HG03139 (cell line): ENCODE data around the gene CLDN24.

Source experiments
- ATAC-seq: cut with Tn5 transposase; IDR thresholded peaks from one replicate; pipeline ENCODE4 v1.9.1; 2021; ENCODE audit not compliant: unreplicated experiment

The CLDN24 gene

DNA sequence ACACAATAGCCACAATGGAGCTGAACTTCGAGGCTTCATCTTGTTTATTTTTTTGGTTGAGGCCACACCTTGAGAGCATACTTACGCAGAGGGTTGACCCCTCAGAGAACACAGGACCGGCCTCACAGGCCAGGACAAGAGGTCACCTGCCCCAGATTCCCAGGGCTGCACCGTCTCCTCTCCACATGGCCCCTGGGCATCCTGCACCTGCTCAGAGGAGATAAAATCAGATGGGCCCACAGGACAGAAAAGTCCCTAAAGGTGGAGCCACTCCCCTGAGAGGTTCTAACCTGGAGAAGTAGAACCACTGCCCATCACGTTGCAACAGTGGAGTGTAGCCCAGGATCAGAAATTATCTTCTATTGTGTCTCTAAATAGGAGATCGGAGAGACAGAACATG is 1.1 kb upstream of the CLDN24 start:
- ATAC-seq = no peak

DNA sequence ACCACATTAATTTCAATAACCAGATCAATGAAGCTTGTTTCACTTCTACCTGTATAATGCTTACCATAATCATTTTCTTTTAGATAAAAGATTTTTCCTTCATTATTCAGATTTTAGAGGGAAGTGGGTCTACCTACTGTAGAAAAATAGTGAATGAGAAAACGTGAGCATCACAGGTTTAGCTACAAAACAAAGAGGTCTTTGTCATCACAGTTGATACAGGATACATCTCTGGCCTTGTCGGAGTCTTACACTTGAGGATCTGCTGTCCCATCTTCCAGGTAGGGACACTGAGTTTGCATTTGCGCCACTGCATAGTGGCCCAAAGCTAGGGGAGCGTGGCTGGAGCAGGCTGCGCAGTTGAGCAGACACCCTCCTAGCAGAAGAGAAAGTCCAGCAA is 710 bp downstream of the CLDN24 start:
- ATAC-seq = no peak

DNA sequence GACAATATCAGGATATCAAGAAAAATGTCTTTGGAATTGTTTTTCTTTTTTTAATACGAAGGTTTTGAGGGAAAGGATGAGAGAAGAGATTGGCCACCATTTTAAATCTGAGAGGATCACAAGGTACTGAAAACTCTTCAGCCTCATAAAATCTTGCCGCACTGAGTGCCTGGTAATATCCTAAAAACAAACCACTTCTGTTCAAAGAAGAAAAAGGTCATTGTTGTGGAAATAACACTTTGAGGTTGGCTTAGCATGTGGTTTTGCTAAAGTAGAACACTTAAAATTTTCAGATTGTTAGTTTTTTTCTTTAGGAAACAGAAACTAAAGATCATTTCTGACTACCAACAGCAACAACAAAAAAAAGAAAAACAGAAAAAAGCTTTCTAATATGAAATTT is 1.1 kb downstream of the CLDN24 start:
- ATAC-seq = no peak

DNA sequence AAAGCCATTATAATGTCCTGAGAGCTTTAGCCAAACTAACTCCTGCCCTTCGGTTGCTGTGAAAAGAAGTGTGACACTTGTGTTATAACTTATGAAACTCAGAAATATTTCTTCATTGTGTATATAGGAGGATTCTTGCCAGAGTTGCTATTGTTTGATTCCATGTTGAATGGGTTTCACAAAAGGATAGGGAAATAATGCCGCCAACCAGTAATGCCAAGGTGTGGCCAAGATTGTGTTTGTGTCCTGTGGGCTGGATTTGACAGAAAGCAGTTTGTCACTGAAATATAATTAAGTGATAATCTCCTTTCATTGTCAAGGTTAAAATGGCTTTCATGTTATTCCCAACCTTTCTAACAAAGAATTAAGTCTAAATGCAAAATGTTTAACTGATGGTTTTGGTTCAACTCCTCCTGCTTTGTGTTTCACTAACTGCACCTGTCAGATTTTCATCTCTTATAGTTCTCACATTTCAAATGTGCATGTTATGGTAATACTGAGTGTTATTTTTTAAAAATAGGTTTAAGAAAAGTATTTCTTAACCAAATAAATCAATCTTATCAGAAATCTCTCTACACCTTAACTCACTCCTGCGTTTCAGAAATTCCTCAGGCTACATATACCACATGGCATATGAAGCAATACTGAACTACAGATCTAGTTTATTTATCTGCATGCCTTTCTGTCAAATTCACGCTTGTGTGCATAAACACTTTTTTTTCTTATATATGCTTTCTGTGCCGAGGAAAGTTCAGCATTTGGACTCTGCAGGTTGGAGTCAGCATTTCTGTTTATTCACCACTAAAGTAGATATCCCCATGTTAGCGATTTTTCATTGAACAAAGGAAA is 1.8 kb downstream of the CLDN24 start, which contains the start of gene CLDN22:
Gene CLDN22 (minus strand): TSS at position 66 of the 849 bp plus-strand sequence. CDS start 58 bp downstream, at position 8.
- ATAC-seq = no peak

DNA sequence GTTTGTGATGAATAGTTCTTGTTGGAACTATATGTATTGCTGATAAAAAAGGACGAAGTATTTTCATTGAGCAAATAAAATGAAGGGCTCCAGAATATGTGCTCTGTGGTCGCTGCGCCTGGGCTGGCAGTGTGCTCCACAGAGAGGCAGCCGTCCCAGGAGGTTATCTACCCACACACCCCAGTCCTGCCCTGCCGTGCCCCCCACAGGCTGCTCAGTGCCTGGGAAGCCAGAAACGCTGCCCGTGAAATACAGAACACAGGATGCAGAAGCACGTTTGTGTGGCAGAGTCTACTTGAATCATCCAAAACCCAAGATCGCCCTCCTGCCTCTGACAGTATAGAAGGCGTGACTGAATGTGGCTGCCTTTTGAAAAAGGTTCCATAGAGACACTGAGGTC is 3.6 kb downstream of the CLDN24 start:
- ATAC-seq = no peak

DNA sequence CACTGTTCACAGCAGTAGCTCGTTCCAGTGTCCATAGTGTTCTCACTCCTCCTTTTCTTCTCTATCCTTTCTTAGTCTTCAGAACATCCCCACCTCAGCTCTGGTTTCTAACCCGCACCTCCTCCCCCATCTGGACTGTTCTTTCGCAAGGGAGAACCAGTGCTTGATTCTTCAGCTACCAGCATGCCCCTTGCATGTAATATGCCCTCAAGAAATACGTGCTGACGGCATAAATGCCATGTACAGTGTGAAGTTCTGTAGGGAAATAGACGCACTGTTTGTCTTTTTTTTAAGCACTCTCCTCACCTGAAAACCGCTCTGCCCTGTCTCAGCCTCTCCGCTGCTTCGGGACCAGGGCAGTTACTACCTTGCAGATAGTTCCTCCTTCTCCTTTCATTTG is 7.4 kb downstream of the CLDN24 start:
- no peak for ATAC-seq

DNA sequence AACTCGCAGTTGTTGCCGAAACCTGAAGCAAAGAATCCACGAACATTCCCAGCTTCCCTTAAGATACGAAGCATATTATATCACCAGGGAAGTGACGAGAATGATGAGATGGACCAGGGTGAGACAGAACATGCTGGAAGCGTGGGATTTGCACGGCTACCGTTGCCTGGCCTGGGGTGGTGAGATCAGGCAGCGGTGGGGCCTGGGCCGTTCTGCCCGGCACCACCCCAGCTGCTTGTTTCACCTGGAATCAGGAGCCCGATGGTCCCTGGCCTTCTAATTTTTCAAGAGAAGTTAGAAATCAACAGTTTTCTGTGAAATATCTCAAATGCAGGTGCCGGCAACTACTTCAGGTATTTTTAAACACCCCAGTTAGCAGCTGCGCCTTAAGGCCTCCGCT is 7.9 kb downstream of the CLDN24 start:
- ATAC-seq = no peak

DNA sequence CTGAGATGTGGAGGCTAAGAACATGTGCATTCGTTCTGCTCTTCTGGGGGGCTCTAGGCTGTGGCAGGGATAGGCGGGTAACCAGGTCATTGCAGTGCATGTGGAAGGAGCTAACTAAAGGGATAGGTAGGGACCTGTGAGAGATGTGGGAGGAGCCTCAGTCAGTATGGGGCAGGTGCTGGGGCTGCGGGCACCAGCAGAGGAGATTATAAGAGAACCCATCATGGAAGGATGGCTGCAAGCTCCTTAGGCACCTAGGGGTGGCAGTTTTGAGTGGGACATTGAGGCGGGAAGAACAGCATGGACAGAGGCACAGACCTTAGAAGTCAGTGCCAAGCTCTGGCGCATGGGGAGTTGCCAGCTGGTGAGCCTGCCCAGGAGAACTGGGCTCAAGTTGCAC is 9.4 kb downstream of the CLDN24 start:
- no peak for ATAC-seq

DNA sequence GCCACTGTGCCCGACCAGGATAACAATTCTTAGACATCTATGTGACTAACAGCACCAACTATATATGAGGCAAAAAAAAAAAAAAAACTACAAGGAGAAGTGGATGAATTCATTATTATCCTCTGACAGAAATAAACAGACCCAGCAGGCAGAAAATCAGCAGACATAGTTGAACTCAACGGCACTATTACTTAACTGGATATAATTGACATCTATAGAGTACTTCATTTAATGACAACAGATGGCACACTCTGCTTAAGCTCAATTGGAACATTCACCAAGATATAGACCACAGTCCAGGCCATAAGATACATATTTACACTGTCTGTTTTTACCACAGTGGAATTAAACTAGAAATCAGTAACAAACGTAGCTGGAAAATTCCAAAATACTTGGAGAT is 15.4 kb downstream of the CLDN24 start:
- no peak for ATAC-seq

DNA sequence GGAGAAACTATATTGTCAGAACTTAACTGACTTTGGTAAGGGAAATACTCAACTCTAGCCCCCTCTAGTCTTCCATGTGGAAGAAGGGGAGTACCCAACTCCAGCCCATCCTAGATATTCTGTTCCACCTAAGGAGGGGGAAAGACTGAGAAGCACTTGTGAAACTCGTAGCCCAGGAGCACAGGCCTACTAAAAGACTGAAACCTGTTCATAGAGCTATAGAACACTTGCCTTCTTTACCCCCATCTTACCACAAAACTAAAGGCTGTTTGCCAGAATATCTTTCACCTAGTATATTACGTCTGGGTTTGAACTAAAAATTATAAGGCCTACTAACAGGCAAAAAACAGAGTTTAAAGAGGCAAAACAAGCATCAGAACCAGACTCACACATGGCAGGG is 17.7 kb downstream of the CLDN24 start:
- ATAC-seq = no peak

DNA sequence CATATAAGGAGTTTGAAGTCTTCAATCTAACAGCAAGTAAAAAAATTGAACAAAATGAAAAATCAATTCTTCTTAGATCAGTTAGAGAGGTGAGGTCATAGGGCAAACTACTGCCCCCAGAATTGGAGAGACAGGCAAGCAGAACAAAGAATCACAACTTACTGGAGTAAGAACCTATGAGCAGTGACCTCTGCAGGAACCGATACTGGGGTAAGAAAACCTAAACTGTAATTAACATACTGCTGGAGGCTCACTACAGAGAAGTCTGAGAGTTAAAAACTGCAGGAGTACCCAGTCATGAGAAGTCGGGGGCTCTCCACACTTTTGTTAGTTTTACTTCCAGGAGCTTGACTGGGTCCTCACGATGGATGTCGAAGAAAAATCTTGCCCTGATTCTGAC is 18.2 kb downstream of the CLDN24 start:
- no peak for ATAC-seq

DNA sequence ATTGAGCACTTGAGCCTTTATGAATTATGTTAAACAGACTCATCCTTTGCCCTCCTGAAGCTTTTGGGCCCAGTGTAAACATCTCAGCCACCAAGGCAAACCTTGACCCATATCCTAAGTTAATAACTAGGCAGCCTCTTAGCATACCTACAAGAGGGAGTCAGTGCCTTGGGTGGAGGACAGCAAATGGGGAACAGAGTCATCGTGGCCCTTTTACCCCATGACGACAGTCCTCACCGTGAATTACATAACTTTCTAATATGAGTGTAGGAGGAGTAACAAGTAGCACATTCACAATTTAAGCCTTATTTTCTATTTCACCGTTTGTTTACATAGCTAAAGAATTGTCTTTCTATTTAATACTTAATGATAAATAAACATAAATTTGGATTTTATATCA is 18.9 kb downstream of the CLDN24 start:
- no peak for ATAC-seq

DNA sequence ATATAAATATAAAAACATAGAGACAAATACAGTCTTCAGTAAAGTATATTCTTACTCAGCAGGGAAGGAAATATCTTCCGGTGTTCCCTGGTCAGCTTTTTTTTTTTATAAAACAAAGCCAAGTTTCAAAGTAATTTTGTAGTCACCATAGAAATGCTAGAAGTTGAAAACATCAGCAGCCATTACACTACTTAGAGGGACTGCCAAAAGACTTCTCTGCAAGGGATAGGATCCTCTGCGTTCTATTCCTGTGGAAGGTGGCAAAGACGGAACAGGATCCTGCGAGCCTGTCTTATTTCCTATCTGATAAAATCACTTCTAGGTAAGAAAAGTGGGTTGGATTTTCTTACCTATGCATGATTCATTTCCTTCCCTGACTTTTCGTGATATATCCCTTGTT is 21.6 kb downstream of the CLDN24 start:
- no peak for ATAC-seq

DNA sequence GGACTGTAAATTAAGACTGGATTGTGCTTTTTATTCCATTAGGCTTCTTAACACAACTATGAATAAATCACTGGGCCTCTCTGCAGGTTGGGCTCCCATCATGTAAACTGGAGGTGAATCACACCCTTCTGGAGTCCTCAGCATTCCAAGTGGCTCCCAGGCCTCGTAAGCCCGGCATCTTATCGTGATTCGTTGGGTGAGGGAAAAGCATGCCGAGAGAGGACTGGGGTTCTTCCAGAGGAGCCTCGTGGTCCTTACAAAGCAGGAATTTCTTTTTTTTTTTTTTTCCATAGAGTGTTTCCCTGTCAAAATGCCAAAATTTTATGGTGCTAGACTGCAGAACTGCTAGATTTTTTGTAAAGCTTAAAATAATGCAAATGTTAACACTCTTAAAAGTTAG is 22.2 kb downstream of the CLDN24 start:
- ATAC-seq = no peak

DNA sequence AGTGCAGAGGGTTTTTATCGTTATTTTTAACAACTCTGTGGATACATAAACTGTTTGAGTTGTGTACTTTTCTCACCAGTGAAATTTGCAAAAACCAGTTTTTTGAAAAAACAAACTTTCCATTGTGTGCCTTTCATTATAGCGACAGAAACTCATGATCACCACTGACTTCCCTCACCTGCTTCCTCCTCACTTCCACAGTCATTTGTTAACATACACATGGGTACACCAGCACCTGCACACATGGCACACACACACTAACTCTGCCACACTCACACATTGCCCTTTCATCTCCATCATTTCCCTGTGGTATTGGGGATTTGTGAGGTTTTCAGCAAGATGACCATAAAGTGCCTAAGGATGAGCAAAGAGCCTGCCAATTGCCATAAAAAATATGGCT is 22.8 kb downstream of the CLDN24 start:
- no peak for ATAC-seq

DNA sequence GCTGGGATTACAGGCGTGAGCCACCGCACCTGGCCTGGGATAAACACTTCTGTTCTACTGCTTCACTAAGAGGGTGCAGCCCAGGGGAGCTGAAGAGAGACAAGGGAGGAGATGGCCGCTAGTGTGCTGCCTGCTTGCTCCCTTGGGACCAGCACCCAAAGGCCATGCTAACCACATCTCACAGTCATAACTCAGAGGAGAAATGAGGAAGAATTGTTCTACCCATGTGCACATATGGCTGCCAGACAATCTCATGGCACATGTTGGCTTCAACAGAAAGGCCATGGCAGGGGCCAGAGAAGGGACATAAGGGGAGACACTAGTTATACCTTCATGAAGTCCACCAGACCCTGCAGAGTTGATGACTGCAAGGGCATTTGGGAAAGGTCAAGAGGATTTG is 24.6 kb downstream of the CLDN24 start:
- ATAC-seq = peak; percentile 86

DNA sequence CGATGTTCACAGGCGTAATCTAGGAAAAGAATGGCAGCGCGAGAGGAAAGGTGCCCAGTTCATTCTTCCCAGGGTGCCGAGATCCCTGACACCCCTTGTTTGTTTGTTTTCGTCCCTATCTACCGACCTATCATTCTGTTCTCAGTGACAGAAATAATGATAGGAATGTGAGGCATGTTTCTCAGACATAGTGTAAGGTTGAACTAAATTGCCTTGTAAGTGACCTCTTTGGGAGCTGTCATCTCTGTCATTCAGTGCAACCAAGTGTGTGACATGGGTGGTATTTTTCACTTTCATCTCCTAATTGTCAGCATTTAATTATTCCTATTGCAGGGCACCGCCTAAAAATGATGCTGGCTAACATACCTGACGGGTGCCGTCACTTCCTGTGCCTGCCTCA is 26.5 kb downstream of the CLDN24 start:
- ATAC-seq = no peak

DNA sequence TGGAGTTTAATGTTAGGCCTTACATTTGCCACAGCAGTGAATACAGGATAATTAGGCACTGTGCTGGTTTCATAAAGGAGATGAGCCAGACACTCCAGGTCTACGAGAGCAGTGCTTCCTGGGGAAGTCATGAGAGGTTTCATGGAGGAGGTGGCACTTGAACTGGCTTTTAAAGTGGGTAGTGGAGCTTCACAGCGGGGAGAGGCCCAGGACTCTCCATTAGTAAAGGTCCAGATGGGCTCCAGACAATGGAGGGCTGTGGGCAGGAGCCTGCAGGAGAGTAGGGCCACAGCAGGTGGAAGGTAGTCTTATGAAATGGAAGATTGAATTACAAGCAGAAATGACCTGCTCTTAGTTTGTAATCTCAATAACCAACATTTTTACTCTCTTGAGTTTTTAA is 31.2 kb downstream of the CLDN24 start:
- ATAC-seq = no peak

DNA sequence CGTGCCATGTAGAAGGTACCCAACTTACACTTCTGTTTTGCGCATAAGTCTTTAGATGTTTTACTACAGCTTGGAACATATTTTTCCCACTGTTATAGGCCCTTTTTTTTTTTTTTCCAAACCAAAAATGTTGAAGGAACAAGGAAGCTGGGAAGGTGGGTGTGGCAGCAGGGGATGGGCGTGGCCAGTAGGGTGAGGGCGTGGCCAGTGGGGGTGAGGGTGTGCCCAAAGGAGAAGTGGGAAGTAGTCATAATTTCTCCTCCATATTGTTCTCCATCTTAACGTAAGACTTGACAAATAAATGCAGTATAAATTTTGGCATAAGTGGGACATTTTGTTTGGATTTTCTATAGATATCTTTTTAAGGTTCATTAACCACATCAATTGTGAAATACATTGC is 32.5 kb downstream of the CLDN24 start:
- ATAC-seq = no peak

DNA sequence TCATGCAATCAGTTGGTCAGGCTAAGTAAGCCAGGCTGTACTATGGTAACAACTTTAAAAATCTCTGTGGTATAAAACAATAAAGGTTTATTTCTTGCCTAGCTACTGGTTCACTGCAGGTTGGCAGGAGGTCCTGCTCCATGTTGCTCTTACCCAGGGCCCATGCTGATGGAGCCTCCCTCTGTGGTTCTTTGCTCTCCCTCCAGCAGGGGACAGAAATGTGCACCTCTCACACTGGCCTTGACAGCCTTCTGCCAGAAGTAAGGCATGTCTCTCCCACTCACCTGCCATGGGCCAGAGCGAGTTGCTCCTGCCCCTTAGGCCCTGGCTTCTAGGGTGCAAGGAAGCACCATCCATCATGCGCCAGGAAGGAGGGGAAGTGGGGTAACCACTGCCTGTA is 33.3 kb downstream of the CLDN24 start:
- no peak for ATAC-seq

DNA sequence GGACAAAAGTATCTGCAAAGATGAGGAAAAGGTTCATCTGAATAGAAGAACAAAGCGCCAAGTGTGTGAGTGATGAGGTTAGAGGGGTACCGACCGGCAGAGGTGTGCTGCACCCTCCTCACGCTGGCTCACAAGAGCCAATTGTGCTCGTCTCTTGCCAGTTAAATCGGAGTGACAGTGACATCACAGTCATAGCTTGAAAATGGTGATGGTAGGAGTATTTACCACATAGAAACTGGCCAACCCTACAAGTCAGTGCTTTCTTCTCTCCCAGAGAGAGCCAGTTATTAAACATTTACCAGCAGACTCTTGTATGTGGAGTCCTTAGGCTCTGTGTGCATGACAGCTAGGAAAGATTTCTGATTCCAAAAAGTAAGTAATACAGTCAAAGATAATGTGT is 34.5 kb downstream of the CLDN24 start:
- peak; percentile 62 for ATAC-seq

DNA sequence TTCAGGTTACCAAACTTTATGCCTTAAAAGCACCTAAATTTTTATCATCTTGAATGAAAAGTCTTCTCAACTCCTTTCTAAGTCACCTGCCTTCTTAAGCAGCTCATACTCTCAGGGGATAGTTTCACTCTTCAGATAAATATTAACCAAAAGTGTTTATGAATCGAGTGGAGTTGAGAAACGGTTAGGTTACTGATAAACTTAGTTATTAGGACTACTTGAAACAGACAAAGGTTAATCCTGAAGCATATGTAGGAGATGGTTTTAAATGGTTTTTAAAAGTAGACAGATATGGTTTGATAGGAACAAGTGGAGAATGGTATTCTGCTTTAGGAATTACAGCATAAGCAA is 34.9 kb downstream of the CLDN24 start:
- ATAC-seq = peak; percentile 79

DNA sequence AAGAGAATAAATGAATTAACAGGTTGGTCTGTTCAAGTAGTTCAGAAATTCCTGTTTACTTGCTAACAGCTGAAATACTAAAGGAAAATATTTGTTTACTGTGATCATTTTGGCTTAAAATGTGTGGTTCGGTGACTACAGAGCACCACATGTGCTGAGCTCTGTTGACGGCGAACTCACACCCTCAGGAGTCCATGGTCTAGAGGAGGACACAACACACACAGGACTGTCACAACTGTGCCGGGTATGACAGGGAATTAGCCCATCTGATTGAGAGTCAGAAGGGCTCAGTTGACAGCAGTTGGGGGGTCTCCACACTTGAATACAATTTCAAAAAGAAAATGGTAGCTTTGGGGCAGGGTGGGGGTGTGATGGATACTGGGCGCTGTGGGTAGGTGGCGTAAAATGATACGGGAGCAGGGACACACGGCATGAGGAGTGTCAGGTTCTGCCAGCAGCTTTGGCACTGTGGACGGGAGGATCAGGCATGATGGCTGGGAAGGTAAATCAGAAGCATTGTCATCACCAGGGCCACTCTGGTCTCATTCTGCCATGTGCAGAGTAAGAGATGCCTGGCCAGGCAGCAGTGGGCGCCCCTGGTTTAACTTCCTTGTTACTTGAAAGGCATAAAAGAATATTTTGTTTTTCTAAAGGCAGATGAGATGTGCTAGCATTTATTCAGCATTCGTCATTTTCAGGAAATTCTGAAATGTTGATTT is 35.5 kb downstream of the CLDN24 start:
- peak; percentile 30 for ATAC-seq
